HL-60/S4 treated with retinoic acid at 250 ng/mL for 4 days and 3 days (cell line): ENCODE results near the gene REELD1.

Experiments used
- in situ Hi-C: fragments of 300-500 bp; cut with MboI; formaldehyde crosslinking; loops from 2 replicates; pipeline ENCODE4 v1.7.0; 2022; ENCODE audit warnings: low sequenced_read_pairs

Gene REELD1

DNA sequence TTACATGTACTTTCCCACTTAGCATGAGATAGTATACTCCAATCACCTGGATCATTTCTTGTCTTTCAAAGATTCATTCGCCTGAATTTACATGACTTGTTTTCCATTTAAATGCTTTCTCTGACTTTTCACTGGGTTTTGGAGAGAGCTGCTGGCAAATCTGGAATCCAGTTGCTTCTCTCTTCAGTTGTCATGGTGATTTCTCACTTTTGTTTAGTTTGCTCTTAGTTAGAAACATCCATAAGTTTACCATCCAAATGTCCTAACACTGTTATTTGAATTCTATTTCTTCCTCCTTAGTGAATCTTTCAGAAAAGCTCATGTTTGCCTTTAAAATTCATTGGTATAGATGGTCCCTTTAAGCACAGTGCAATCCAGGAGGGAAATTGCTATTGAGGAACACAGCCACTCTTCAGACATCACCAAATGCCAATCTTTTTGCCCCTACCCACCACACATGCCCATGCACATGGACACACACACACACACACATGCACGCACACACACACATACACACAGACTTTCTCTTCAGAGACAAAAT is 51.7 kb downstream of the REELD1 start:
- in situ Hi-C loops: no loop called here

DNA sequence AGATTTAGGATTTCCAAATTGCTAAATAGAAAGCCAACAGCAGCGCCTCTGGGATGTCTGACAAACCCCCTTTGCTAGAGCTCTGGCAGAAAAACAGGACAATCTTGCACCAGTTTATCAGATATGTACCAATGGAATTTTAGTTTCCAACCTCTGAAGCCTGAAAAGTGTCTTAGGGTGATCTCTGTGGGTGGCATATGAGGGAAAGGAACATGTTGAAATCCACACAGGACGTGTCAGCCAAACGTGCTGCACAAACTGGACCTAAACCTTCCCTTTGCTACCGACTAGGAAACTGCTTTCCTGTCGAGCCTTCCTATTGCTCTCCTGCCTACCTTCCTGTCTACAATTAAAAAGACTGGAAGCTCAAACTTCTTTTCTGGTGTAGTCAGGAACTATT is 53.5 kb downstream of the REELD1 start:
- in situ Hi-C loops: no loop called here

DNA sequence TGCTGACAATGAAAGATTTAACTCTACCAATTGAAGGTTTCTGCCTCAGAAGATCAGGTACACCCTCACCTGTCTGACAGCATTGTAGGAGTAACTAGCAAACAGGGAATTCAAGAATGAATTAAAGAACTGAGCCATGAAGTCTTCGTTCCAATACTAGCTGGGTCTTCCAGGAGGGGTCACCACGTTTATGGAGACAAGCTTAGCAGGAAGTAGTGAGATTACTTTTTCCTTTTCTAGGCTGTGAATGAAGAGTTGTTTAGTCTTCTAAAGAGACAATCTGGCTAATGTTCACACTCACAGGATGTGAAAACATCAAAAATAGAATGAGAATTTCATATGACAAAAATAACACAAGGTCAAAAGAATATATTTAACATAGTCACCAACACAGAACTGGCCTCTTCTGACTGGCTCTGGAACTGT is 54.9 kb downstream of the REELD1 start:
- in situ Hi-C loops: no loop called here

DNA sequence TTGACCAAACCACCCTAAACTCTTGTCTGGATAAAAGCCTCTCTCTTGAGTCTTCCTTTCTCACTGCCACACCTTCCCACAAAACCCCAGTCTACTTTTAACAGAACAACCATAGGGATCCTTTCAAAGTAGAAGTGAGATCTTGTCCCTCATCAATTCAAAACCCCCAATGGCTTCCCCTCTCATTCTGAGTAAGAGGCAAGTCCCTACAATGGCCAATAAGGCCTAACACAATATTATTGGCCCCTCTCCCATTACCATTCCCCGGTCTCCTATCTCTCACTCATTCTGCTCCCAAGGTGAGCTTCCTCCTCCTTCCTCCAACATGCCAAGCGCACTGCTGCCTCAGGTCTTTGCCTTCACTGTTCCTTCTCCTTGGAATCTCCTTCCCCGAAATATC is 57.1 kb downstream of the REELD1 start:
- in situ Hi-C loops: no loop called here

DNA sequence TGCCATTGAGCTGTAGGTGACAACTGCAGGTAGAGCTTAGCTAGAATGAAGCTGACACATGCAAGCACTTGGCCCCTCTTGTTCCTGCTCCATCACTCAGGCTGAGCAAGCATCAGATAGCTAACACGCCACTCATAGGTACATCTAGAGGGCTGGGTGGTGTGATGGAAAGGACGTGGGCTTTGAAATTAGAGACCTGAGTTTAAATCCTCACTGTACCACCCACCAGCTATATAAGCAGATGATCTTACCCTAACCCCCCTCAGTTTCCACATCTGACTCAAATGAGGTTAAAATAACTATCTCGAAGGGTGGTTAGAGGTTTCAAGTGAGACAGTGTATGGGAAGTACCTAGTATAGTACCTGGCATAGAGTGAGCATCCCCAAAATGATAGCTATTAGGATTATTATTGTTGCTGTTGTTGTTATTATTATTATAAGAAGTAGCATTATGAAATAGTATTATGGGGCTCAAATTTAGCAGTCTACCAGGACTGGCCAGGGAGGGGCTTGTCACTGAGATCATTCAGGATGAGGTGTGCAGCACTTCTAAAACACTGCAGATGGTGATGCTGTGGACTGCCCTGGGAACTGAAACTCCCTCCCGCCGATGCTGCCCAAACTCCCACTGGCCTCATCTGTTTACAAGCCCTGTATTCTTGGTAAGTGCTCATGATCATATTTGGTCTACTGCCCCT is 59.0 kb downstream of the REELD1 start:
- in situ Hi-C loops: no loop called here

DNA sequence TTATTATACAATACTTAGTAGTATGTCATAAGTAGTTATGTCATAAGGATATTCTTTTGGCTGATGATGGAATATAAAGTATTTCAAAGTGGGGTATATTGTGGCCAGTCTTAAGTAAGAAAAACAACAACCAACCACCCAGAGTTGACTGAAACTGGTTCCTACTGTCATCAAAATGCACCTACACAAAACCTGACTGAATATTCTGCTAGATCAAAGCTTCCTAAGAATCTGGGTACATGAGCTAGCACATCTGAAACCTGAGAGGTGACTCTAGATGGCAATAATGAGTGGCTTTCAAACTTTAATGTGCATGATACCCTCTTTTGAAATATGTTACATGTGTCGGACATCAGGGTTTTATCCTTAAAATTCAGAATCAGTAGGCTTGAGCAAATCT is 60.4 kb downstream of the REELD1 start:
- in situ Hi-C loops: no loop called here

DNA sequence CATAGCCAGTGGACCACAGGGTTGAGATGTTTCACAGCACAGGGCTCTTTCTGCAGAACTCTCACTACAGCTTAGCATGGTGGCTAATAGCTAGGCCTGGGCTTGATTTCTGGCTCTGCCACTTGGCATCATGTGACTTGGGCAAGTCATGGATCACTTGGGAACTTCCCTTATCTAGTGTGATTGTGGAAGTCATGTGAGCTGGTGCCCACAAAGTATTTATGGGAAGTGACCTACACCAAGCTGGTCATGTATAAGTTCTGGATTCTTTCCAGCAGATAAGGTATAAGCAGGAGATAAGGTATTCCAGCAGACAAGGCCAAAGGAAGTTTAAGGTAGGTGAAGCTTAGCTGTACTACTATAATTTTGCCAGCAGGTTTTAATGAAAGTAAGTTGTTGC is 61.0 kb downstream of the REELD1 start:
- in situ Hi-C loops: no loop called here

DNA sequence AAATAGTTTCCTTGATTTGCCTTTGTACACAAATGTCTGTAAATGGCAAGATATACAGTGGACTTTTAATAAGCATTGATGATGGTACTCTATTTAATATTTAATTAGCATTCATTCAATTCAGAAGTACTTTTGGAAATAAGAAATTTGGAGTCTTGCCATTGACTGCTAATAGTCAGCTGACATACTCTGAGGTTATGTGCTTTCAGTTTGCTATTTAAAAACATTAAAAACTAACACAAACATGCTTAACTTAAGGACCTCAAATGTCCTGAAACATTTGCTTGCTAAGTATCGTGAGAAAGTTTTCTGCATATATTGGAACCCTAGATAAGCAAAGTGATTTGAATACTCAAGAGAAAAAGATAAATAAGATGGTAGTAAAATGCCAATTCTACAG is 64.6 kb downstream of the REELD1 start:
- in situ Hi-C loops: no loop called here
